HepG2 (cell line): ENCODE results near the gene B4GALT3. TPM values are rescaled to one million over a fixed set of nuclear protein-coding genes. Genes with fewer than 3 reads are reported as not detected.

ENCODE experiments used
- KDM2A ChIP-seq: sonication (generic); formaldehyde crosslinking; IDR thresholded peaks from 2 replicates; pipeline ENCODE4 v1.4.0; 2020; ENCODE audit warnings: low read depth, missing genetic modification reagents, borderline replicate concordance
- KDM3A ChIP-seq: IDR thresholded peaks from 2 replicates; pipeline ENCODE4 v1.6.1; 2018; ENCODE audit warnings: low read depth, missing compliant biosample characterization
- NFE2 ChIP-seq: sonication (generic); formaldehyde crosslinking; IDR thresholded peaks from 2 replicates; pipeline ENCODE4 v1.4.0; 2020; ENCODE audit warnings: missing genetic modification reagents
- ONECUT2 ChIP-seq: sonication (generic); formaldehyde crosslinking; IDR thresholded peaks from 2 replicates; pipeline ENCODE4 v1.4.0; 2020; ENCODE audit warnings: missing genetic modification reagents
- POGZ ChIP-seq: sonication (generic); formaldehyde crosslinking; IDR thresholded peaks from 2 replicates; pipeline ENCODE4 v1.4.0; 2020; ENCODE audit warnings: mild to moderate bottlenecking, missing genetic modification reagents
- SP140L ChIP-seq: sonication (generic); formaldehyde crosslinking; IDR thresholded peaks from 2 replicates; pipeline ENCODE4 v1.4.0; 2020; ENCODE audit warnings: missing genetic modification reagents, borderline replicate concordance
- ZNF501 ChIP-seq: sonication (generic); formaldehyde crosslinking; IDR thresholded peaks from 2 replicates; pipeline ENCODE4 v1.5.1; 2020; ENCODE audit warnings: mild to moderate bottlenecking, moderate library complexity, missing genetic modification reagents
- ZNF564 ChIP-seq: sonication (generic); formaldehyde crosslinking; IDR thresholded peaks from 2 replicates; pipeline ENCODE4 v1.8.1; 2023; ENCODE audit warnings: mild to moderate bottlenecking, missing genetic modification reagents
- ZNF761 ChIP-seq: sonication (generic); formaldehyde crosslinking; conservative IDR thresholded peaks from 2 replicates; pipeline ENCODE4 v1.4.0; 2020; ENCODE audit warnings: mild to moderate bottlenecking, missing genetic modification reagents
- ZNF772 ChIP-seq: sonication (generic); formaldehyde crosslinking; IDR thresholded peaks from 2 replicates; pipeline ENCODE4 v1.5.0; 2020; ENCODE audit warnings: mild to moderate bottlenecking, missing genetic modification reagents
- ZSCAN29 ChIP-seq: sonication (generic); formaldehyde crosslinking; conservative IDR thresholded peaks from 2 replicates; pipeline ENCODE4 v1.4.0; 2020; ENCODE audit warnings: mild to moderate bottlenecking, missing genetic modification reagents
- polyA plus RNA-seq, 8 experiments: library from polyadenylated mRNA; depleted of rRNA in 3 of 8; stranded (reverse) in 7 of 8; unstranded in 1 of 8; fragments of >200 nt; fragmentation: Illumina TruSeq in 4 of 8; extraction: Trizol in 4 of 8; gene quantifications; 2 replicates each; pipeline versions ENCODE4 v1.2.1 to v1.2.3, GENCODE V29; 2011 to 2016; ENCODE audit warnings: low read depth in 4 of 8, missing spikeins in 1 of 8, mixed read lengths in 1 of 8; ENCODE audit not compliant: insufficient read depth in 1 of 8
- total RNA-seq, 5 experiments: library from RNA; depleted of rRNA; stranded (reverse); fragments of >200 nt; fragmentation: Illumina TruSeq; extraction: Trizol; gene quantifications; 2 replicates each; pipeline ENCODE4 v1.2.3, GENCODE V29; 2016; ENCODE audit warnings: low read depth in 1 of 5
- TF ChIP-seq, protein P1 (sequence below): sonication (generic); formaldehyde crosslinking; IDR thresholded peaks from 2 replicates; pipeline ENCODE4 v1.4.0; 2020; ENCODE audit warnings: missing genetic modification reagents; ENCODE audit errors: not compliant biosample characterization
- TF ChIP-seq, protein P2 (sequence below): sonication (generic); formaldehyde crosslinking; IDR thresholded peaks from 2 replicates; pipeline ENCODE4 v1.4.0; 2020; ENCODE audit warnings: mild to moderate bottlenecking, missing genetic modification reagents
- TF ChIP-seq, protein P3 (sequence below): sonication (generic); formaldehyde crosslinking; IDR thresholded peaks from 2 replicates; pipeline ENCODE4 v1.4.0; 2020; ENCODE audit warnings: missing genetic modification reagents
- TF ChIP-seq, protein P4 (sequence below): sonication (generic); formaldehyde crosslinking; IDR thresholded peaks from 2 replicates; pipeline ENCODE4 v1.4.0; 2020; ENCODE audit warnings: missing genetic modification reagents
- TF ChIP-seq, protein P5 (sequence below): sonication (generic); formaldehyde crosslinking; IDR thresholded peaks from 2 replicates; pipeline ENCODE4 v1.5.1; 2020; ENCODE audit warnings: missing genetic modification reagents, mild to moderate bottlenecking, borderline replicate concordance
- TF ChIP-seq, protein P6 (sequence below): sonication (generic); formaldehyde crosslinking; IDR thresholded peaks from 2 replicates; pipeline ENCODE4 v1.9.0; 2021; ENCODE audit warnings: missing genetic modification reagents, borderline replicate concordance

Gene B4GALT3
- total and polyA plus RNA-seq, 2 of the 13 experiments (the other 11 are each of a cell fraction or from before 2014, with no cell fraction given): 35.6 to 40.4 TPM

DNA sequence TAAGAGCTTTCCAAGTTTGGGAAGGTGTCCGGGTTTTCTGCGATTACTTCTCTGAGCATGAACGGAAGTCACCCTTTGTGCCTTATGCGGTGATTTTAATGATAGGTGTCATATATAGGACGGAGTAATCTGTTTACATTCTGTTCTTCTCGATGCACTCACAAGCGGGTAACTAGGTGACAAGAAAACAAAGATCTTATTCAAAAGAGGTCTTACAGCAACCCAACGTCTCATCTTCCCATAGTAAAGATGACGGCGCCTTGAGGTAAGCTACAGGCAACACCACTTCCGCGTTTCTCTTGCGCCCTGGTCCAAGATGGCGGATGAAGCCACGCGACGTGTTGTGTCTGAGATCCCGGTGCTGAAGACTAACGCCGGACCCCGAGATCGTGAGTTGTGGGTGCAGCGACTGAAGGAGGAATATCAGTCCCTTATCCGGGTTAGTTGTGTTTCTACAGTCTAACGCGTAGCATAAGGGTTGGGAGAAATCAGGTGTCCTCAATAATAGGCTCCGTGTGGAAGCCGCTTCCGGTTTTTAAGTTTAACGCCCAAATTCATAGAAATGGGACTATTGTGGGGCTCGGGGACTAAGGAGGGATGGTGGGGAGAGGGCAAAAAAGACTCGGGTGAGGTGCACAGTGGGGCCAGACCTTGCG lies 23.5 kb downstream of the B4GALT3 start, which contains the start of gene UFC1 (continued):
- TF ChIP-seq, protein P1, sequence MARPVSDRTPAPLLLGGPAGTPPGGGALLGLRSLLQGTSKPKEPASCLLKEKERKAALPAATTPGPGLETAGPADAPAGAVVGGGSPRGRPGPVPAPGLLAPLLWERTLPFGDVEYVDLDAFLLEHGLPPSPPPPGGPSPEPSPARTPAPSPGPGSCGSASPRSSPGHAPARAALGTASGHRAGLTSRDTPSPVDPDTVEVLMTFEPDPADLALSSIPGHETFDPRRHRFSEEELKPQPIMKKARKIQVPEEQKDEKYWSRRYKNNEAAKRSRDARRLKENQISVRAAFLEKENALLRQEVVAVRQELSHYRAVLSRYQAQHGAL (CRISPR knock-in tag): no peak
- peak; percentile 66; the same call in 1 of the 2 replicates for TF ChIP-seq POGZ
- TF ChIP-seq, protein P2, sequence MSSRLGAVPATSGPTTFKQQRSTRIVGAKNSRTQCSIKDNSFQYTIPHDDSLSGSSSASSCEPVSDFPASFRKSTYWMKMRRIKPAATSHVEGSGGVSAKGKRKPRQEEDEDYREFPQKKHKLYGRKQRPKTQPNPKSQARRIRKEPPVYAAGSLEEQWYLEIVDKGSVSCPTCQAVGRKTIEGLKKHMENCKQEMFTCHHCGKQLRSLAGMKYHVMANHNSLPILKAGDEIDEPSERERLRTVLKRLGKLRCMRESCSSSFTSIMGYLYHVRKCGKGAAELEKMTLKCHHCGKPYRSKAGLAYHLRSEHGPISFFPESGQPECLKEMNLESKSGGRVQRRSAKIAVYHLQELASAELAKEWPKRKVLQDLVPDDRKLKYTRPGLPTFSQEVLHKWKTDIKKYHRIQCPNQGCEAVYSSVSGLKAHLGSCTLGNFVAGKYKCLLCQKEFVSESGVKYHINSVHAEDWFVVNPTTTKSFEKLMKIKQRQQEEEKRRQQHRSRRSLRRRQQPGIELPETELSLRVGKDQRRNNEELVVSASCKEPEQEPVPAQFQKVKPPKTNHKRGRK (CRISPR knock-in tag): no peak
- no peak for TF ChIP-seq SP140L
- TF ChIP-seq, protein P3, sequence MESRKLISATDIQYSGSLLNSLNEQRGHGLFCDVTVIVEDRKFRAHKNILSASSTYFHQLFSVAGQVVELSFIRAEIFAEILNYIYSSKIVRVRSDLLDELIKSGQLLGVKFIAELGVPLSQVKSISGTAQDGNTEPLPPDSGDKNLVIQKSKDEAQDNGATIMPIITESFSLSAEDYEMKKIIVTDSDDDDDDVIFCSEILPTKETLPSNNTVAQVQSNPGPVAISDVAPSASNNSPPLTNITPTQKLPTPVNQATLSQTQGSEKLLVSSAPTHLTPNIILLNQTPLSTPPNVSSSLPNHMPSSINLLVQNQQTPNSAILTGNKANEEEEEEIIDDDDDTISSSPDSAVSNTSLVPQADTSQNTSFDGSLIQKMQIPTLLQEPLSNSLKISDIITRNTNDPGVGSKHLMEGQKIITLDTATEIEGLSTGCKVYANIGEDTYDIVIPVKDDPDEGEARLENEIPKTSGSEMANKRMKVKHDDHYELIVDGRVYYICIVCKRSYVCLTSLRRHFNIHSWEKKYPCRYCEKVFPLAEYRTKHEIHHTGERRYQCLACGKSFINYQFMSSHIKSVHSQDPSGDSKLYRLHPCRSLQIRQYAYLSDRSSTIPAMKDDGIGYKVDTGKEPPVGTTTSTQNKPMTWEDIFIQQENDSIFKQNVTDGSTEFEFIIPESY (CRISPR knock-in tag): 0 out of 2 replicates have a peak, but pooled peaks have one; percentile 9
- 0 out of 2 replicates have a peak, but pooled peaks have one; percentile 69 for TF ChIP-seq ZSCAN29
- peak; percentile 57; the same call in 1 of the 2 replicates for TF ChIP-seq ZNF772 (CRISPR knock-in tag)
- TF ChIP-seq ZNF564 (CRISPR knock-in tag): 0 out of 2 replicates have a peak, but pooled peaks have one; percentile 38
- no peak for TF ChIP-seq KDM3A (CRISPR knock-in tag)
- TF ChIP-seq, protein P4, sequence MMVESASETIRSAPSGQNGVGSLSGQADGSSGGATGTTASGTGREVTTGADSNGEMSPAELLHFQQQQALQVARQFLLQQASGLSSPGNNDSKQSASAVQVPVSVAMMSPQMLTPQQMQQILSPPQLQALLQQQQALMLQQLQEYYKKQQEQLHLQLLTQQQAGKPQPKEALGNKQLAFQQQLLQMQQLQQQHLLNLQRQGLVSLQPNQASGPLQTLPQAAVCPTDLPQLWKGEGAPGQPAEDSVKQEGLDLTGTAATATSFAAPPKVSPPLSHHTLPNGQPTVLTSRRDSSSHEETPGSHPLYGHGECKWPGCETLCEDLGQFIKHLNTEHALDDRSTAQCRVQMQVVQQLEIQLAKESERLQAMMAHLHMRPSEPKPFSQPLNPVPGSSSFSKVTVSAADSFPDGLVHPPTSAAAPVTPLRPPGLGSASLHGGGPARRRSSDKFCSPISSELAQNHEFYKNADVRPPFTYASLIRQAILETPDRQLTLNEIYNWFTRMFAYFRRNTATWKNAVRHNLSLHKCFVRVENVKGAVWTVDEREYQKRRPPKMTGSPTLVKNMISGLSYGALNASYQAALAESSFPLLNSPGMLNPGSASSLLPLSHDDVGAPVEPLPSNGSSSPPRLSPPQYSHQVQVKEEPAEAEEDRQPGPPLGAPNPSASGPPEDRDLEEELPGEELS (CRISPR knock-in tag): peak; percentile 27; the same call in 1 of the 2 replicates
- TF ChIP-seq ZNF501 (CRISPR knock-in tag): peak; percentile 59; the same call in 1 of the 2 replicates
- TF ChIP-seq NFE2: no peak
- TF ChIP-seq, protein P5, sequence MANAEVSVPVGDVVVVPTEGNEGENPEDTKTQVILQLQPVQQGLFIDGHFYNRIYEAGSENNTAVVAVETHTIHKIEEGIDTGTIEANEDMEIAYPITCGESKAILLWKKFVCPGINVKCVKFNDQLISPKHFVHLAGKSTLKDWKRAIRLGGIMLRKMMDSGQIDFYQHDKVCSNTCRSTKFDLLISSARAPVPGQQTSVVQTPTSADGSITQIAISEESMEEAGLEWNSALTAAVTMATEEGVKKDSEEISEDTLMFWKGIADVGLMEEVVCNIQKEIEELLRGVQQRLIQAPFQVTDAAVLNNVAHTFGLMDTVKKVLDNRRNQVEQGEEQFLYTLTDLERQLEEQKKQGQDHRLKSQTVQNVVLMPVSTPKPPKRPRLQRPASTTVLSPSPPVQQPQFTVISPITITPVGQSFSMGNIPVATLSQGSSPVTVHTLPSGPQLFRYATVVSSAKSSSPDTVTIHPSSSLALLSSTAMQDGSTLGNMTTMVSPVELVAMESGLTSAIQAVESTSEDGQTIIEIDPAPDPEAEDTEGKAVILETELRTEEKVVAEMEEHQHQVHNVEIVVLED (CRISPR knock-in tag): peak; percentile 63; the same call in 1 of the 2 replicates
- TF ChIP-seq ONECUT2 (CRISPR knock-in tag): no peak
- 0 out of 2 replicates have a peak, but pooled peaks have one; percentile 41 for TF ChIP-seq ZNF761
- TF ChIP-seq, protein P6, sequence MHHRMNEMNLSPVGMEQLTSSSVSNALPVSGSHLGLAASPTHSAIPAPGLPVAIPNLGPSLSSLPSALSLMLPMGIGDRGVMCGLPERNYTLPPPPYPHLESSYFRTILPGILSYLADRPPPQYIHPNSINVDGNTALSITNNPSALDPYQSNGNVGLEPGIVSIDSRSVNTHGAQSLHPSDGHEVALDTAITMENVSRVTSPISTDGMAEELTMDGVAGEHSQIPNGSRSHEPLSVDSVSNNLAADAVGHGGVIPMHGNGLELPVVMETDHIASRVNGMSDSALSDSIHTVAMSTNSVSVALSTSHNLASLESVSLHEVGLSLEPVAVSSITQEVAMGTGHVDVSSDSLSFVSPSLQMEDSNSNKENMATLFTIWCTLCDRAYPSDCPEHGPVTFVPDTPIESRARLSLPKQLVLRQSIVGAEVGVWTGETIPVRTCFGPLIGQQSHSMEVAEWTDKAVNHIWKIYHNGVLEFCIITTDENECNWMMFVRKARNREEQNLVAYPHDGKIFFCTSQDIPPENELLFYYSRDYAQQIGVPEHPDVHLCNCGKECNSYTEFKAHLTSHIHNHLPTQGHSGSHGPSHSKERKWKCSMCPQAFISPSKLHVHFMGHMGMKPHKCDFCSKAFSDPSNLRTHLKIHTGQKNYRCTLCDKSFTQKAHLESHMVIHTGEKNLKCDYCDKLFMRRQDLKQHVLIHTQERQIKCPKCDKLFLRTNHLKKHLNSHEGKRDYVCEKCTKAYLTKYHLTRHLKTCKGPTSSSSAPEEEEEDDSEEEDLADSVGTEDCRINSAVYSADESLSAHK (CRISPR knock-in tag): no peak
- TF ChIP-seq KDM2A: peak; percentile 60; the same call in 1 of the 2 replicates
